SJSA1 (cell line): ENCODE measurements around the gene SLC6A15. TPM values are rescaled to one million over a fixed set of nuclear protein-coding genes. Genes with fewer than 3 reads are reported as not detected.

Experiments
- DNase-seq, 2 experiments: peaks; one replicate each; pipeline ENCODE4 v3.0.0-alpha.2; 2015 to 2020; ENCODE audit warnings: low spot score in 2 of 2, low read depth in 1 of 2
- H3K27ac ChIP-seq: fragments of 250-450 bp; sonication (Bioruptor Pico); 2 replicates; pipeline ENCODE4 v1.5.1; 2020; ENCODE audit warnings: mild to moderate bottlenecking, moderate library complexity
- H3K27me3 ChIP-seq: fragments of 250-450 bp; sonication (Bioruptor Pico); replicated peaks from 2 replicates; pipeline ENCODE4 v1.5.1; 2020; ENCODE audit warnings: mild to moderate bottlenecking, moderate library complexity
- H3K36me3 ChIP-seq: fragments of 250-450 bp; sonication (Bioruptor Pico); 2 replicates; pipeline ENCODE4 v1.5.1; 2020; ENCODE audit warnings: mild to moderate bottlenecking
- H3K4me1 ChIP-seq: fragments of 250-450 bp; sonication (Bioruptor Pico); replicated peaks from 2 replicates; pipeline ENCODE4 v1.6.1; 2021; ENCODE audit warnings: mild to moderate bottlenecking
- H3K4me3 ChIP-seq: fragments of 250-450 bp; sonication (Bioruptor Pico); 2 replicates; pipeline ENCODE4 v1.5.1; 2020; ENCODE audit warnings: mild to moderate bottlenecking
- H3K9me3 ChIP-seq: fragments of 250-450 bp; sonication (Bioruptor Pico); replicated peaks from 2 replicates; pipeline ENCODE4 v1.5.1; 2020; ENCODE audit warnings: mild to moderate bottlenecking
- total RNA-seq: library from RNA; depleted of rRNA; stranded (reverse); fragments of >200 nt; shearing (Covaris generic); gene quantifications from 2 replicates; pipeline ENCODE4 v1.2.3, GENCODE V29; 2014; rRNA removed

SLC6A15 gene
- total RNA-seq, 1 experiment from 2014 or later: 0.18 TPM

DNA sequence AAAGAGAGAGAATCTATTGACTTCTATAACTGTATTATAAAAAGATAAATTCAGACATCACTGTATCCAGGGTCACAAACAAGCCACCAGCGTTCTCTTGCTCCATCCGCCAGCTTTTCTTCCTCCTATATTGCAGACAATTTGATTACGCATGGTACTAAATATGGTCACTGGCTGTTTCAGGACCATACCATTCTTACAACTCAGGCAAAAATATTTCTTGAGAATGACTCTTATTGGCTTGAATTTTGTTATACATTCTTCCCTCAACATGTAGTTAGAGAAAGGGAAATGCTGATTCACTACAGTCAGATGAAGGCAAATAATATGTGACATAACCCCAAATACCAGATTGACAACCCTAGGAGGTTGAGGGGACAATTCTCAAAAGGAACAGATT, 101.3 kb downstream of the SLC6A15 start:
- Histone ChIP-seq H3K4me3 (no peak overlapping the region), H3K36me3 (no peaks in the 10 kb centered on the region), H3K27ac (no peak overlapping the region), H3K9me3 (no peaks in the 10 kb centered on the region), H3K27me3 (no peaks in the 10 kb centered on the region), H3K4me1 (no peaks in the 10 kb centered on the region)
- DNase-seq: no peak

- Histone ChIP-seq H3K4me1 (no peaks in the 10 kb centered on the region), H3K27ac (no peak overlapping the region), H3K4me3 (no peak overlapping the region), H3K36me3 (no peaks in the 10 kb centered on the region), H3K9me3 (no peaks in the 10 kb centered on the region), H3K27me3 (no peaks in the 10 kb centered on the region)
- no peak for DNase-seq
Measured at GRCh38 chr12:84810611-84811010, 102.0 kb downstream of the SLC6A15 start.

Other genes with a start within 250 kb of the SLC6A15 start
- not detected in 2 replicates for gene TSPAN19, start 123.5 kb upstream of the SLC6A15 start, total RNA-seq
- not detected in 2 replicates for gene LRRIQ1, start 123.6 kb upstream of the SLC6A15 start, total RNA-seq